HG02623 (cell line): Measurements from ENCODE around the gene PDE4D.

Experiments
- ATAC-seq: cut with Tn5 transposase; IDR thresholded peaks from one replicate; pipeline ENCODE4 v1.9.1; 2021; ENCODE audit warnings: moderate library complexity; ENCODE audit not compliant: unreplicated experiment

PDE4D gene

GRCh38 chr5:59560553-59560952, 333.0 kb downstream of the PDE4D start:
- no peak for ATAC-seq

- ATAC-seq, result no peak
Measured at GRCh38 chr5:59559847-59560246, 333.7 kb downstream of the PDE4D start.

GRCh38 chr5:59559323-59559722, 334.2 kb downstream of the PDE4D start:
- no peak for ATAC-seq

GRCh38 chr5:59558501-59558900, 335.0 kb downstream of the PDE4D start:
- no peak for ATAC-seq

- no peak for ATAC-seq
Measured at GRCh38 chr5:59557572-59557971, 336.0 kb downstream of the PDE4D start.

- no peak for ATAC-seq
Measured at GRCh38 chr5:59555596-59555995, 337.9 kb downstream of the PDE4D start.

- no peak for ATAC-seq
Measured at GRCh38 chr5:59554501-59554900, 339.0 kb downstream of the PDE4D start.

- no peak for ATAC-seq
Measured at GRCh38 chr5:59553992-59554391, 339.5 kb downstream of the PDE4D start.

- no peak for ATAC-seq
Measured at GRCh38 chr5:59548807-59549357, 344.6 kb downstream of the PDE4D start.

GRCh38 chr5:59547731-59548130, 345.8 kb downstream of the PDE4D start:
- ATAC-seq, result no peak

GRCh38 chr5:59544573-59544972, 349.0 kb downstream of the PDE4D start:
- no peak for ATAC-seq

GRCh38 chr5:59543821-59544442, 349.6 kb downstream of the PDE4D start:
- ATAC-seq, result no peak

GRCh38 chr5:59542851-59543820, 350.4 kb downstream of the PDE4D start:
- ATAC-seq, result no peak

- ATAC-seq, result no peak
Measured at GRCh38 chr5:59542306-59542705, 351.2 kb downstream of the PDE4D start.

GRCh38 chr5:59540366-59540765, 353.2 kb downstream of the PDE4D start:
- ATAC-seq, result no peak

- no peak for ATAC-seq
Measured at GRCh38 chr5:59538750-59539121, 354.8 kb downstream of the PDE4D start.

- ATAC-seq, result no peak
Measured at GRCh38 chr5:59537961-59538749, 355.4 kb downstream of the PDE4D start.

GRCh38 chr5:59536875-59537274, 356.7 kb downstream of the PDE4D start:
- ATAC-seq, result no peak

- no peak for ATAC-seq
Measured at GRCh38 chr5:59535561-59535960, 358.0 kb downstream of the PDE4D start.

- ATAC-seq, result no peak
Measured at GRCh38 chr5:59533730-59534108, 359.8 kb downstream of the PDE4D start.
